ENCODE data around the gene HPSE2.

HPSE2 gene

DNA sequence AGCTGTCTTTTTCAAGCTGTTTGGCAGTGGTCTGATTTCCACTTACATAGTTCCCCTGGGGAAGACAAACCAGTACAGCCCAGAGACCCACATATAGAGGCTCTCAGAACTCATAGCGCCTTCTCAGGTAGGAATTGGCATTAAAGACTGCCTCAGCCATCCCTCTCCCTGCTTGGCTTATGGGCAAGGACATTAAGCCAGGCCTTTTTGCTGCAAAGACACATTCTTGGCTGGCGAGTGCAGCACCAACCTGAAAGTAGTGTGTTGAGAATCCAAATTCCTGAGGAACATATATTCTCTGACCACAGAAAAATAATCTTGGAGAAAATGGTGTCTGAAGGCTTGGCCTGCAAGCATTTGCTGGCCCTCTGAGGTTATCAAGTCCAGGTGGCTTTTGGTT, 749.7 kb downstream of the HPSE2 start:
- TF ChIP-seq, protein P1, sequence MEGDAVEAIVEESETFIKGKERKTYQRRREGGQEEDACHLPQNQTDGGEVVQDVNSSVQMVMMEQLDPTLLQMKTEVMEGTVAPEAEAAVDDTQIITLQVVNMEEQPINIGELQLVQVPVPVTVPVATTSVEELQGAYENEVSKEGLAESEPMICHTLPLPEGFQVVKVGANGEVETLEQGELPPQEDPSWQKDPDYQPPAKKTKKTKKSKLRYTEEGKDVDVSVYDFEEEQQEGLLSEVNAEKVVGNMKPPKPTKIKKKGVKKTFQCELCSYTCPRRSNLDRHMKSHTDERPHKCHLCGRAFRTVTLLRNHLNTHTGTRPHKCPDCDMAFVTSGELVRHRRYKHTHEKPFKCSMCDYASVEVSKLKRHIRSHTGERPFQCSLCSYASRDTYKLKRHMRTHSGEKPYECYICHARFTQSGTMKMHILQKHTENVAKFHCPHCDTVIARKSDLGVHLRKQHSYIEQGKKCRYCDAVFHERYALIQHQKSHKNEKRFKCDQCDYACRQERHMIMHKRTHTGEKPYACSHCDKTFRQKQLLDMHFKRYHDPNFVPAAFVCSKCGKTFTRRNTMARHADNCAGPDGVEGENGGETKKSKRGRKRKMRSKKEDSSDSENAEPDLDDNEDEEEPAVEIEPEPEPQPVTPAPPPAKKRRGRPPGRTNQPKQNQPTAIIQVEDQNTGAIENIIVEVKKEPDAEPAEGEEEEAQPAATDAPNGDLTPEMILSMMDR (IDR thresholded peaks at IDR 0.05; ENCODE audit: low read depth, low read length), result no peak

DNA sequence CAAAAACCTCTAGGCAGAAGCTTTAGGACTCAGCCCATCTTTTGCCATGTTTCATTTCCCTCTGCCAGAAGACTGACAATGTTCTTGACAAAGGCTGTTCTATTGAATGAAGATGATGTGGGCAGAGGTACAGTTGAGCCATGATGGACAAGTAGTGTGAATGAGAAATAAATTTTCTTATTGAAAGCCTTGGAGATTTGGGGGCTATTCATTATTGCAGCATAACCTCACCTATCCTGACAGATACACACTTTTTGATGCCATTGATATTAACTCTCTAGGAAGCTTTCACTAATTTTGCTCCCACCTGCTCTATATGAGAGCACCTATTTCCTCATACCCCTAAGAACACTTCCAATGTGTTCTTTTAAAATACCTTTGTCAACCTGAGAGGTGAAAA, 752.0 kb downstream of the HPSE2 start:
- TF ChIP-seq, protein P1 (IDR thresholded peaks at IDR 0.05; ENCODE audit: low read depth, low read length), result no peak
- DNase-seq (ENCODE audit: extremely low read depth, low read depth), result no peak

More for the DNA sequence above, 749.7 kb downstream of the HPSE2 start:
- no peak for DNase-seq (ENCODE audit: extremely low read depth, low read depth)

DNA sequence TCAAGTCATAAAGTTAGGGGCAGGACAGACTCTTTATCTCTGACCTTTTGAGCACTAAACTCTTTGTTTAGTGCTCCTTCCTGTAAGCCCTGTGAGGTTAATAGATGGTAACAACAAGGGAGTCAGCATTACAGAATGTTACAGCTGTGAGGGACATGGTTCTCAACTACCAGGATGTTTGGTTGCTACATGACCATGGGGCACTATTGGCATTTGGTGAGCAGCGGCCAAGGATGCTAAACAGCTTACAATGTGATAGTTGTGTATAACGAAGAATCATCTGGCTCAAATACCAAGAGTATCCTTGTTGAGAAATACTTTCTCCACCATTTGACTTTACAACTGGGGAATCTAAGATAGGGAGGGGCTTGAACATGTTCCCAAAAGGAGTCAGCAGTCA, 753.6 kb downstream of the HPSE2 start:
- TF ChIP-seq, protein P1 (IDR thresholded peaks at IDR 0.05; ENCODE audit: low read depth, low read length), result no peak

DNA sequence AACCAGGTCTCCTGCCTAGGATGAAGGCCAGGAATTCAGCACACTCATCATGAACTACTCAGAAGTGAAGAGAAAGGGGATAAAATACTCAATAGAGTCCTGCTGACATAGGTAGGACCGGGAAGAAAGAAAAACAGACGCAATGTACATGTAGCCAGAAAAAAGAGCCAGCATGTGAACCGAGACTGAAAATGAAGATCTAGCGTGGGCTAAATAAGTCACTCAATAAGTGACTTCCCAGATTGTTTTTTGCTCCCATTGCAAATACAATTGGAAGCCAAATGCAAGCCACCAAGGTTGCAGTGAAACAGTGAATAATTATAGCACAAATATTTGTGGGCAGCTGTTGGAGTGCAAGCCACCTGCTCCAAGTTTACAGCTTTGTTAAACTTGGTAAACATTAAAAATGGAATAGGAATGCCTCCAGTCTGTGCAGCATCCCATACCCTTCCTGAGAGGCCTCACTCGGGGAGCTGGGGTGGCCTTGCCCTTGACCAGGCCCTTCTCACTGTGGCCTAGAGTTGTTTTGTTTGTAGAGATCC, 754.2 kb downstream of the HPSE2 start:
- DNase-seq (ENCODE audit: extremely low read depth, low read depth), result no peak
- TF ChIP-seq, protein P1 (IDR thresholded peaks at IDR 0.05; ENCODE audit: low read depth, low read length), result no peak

More for the DNA sequence above, 753.6 kb downstream of the HPSE2 start:
- no peak for DNase-seq (ENCODE audit: extremely low read depth, low read depth)

DNA sequence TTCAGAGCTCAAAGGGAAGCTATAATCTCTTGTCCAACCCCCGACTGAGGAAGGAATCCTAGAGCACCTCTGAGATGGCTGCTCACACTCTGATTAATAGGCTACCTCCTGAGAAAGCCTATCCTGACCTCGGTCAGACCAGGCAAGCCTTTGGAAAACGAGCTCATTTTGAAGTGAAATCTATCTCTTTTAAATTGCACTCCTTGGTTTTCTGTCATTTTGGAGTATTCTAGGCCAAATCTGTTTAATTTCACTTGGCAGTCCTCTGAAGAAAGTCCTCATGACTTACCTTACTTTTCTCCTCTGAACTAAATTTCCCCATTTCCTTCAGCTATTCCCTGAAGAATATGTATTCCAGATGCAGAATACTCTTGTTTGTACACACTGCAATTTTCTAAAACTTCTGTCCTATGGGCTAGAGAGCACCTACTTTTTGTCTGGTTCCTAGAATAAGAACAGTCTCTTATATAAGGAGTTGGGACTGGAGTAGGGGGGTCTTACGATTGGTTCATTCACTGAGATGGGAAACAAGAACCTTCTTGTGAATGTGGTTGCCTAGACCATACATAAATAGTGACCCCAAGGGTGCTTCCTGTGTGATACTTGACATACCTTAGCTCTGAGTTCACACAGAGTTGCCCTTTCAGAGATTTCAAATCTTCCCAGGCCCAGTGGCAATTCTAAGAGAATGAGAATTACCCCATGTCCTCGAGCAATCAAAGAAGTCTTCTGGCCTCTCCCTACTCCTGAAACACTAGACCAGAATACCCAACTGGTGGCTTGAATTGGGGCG, 757.0 kb downstream of the HPSE2 start:
- TF ChIP-seq, protein P1 (IDR thresholded peaks at IDR 0.05; ENCODE audit: low read depth, low read length), result no peak
- DNase-seq (ENCODE audit: extremely low read depth, low read depth), result no peak

DNA sequence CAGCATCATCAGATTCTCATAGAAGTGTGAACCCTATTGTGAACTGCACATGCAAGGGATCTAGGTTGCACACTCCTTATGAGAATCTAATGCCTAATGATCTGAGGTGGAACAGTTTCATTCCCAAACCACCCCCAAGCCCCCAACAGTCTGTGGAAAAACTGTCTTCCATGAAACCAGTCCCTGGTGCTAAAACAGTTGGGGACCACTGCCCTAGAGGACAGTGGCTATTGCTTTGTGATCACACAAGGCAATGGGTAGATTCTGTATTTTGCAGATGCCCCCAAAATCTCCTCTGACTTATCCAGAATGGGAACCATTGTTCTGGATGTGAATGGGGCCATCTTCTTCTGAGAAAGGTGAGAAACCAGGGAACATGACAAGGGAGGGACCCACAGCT, 757.8 kb downstream of the HPSE2 start:
- DNase-seq (ENCODE audit: extremely low read depth, low read depth), result no peak
- TF ChIP-seq, protein P1 (IDR thresholded peaks at IDR 0.05; ENCODE audit: low read depth, low read length), result no peak

DNA sequence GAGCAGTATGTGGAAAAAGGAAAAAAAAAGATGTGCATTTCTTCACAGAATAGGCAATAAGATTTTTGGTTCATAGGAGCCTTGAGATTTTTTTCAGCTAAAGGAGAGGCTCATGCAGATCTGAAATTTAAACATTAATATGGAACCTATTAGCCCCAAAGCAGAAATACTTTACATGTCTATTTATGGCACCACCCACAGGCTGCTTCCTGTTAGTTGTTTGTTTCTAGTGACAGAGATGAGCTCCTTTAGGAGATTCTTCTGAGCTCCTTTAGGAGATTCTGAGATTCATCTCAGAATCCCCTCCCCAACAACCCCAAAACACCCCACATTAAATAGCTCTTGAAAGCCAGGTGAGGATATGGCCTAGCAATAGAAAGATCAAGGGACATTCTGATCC, 761.0 kb downstream of the HPSE2 start:
- no peak for DNase-seq (ENCODE audit: extremely low read depth, low read depth)
- TF ChIP-seq, protein P1 (IDR thresholded peaks at IDR 0.05; ENCODE audit: low read depth, low read length), result no peak
